Spleen (tissue), 11 donors: ENCODE measurements around the gene KCNC1. TPM values are rescaled to one million over a fixed set of nuclear protein-coding genes. Genes with fewer than 3 reads are reported as not detected.
A peak's percentile ranks its signal among the peaks of the same experiment; 100 is the strongest.

Source experiments
- DNase-seq: peaks from one replicate; pipeline ENCODE4 v3.0.0-alpha.2; 2020
- H3K27ac ChIP-seq, 8 donors: fragments of 200-600 bp; sonication (generic) in 7 of 8; 1 replicate in 4 of 8; 2 replicates in 4 of 8; pipeline versions ENCODE4 v1.5.0 to v1.8.0; 2016 to 2021; ENCODE audit warnings: inconsistent platforms in 4 of 8, mild to moderate bottlenecking in 4 of 8, moderate library complexity in 1 of 8
- H3K27me3 ChIP-seq, 7 donors: fragments of 200-600 bp; sonication (generic) in 6 of 7; replicated peaks in 1 of 7; 1 replicate in 4 of 7; 2 replicates in 3 of 7; pipeline versions ENCODE4 v1.5.0 to v1.8.0; 2016 to 2021; ENCODE audit warnings: inconsistent platforms in 3 of 7, mild to moderate bottlenecking in 1 of 7
- H3K36me3 ChIP-seq, 6 donors: fragments of 200-600 bp; sonication (generic) in 5 of 6; 1 replicate in 4 of 6; 2 replicates in 2 of 6; pipeline versions ENCODE4 v1.5.0 to v1.8.0; 2016 to 2021; ENCODE audit warnings: inconsistent platforms in 2 of 6
- H3K4me1 ChIP-seq, 6 donors: fragments of 200-600 bp; sonication (generic) in 5 of 6; 1 replicate in 3 of 6; 2 replicates in 3 of 6; pipeline versions ENCODE4 v1.5.0 to v1.8.0; 2016 to 2021; ENCODE audit warnings: inconsistent platforms in 3 of 6
- H3K4me3 ChIP-seq, 8 donors: fragments of 200-600 bp; sonication (generic) in 7 of 8; 1 replicate in 4 of 8; 2 replicates in 4 of 8; pipeline versions ENCODE4 v1.5.0 to v1.8.0; 2016 to 2021; ENCODE audit warnings: inconsistent platforms in 4 of 8, mild to moderate bottlenecking in 4 of 8, moderate library complexity in 2 of 8
- H3K9me3 ChIP-seq, 8 donors: fragments of 200-600 bp; sonication (generic) in 7 of 8; 1 replicate in 4 of 8; 2 replicates in 4 of 8; pipeline versions ENCODE4 v1.5.0 to v1.8.0; 2016 to 2021; ENCODE audit warnings: inconsistent platforms in 4 of 8
- POLR2A ChIP-seq, 3 donors: fragments of 450-650 bp; IDR thresholded peaks; one replicate each; pipeline ENCODE4 v1.5.1; 2017; ENCODE audit warnings: antibody characterized with exemption in 3 of 3, mild to moderate bottlenecking in 1 of 3
- POLR2AphosphoS5 ChIP-seq, 3 donors: sonication (generic); formaldehyde crosslinking; IDR thresholded peaks; one replicate each; pipeline ENCODE4 v1.5.1; 2017; ENCODE audit warnings: antibody characterized with exemption in 3 of 3
- WGBS, 5 donors: extraction: QIAGEN DNeasy Blood & Tissue Kit in 3 of 5; methylation state at CpG; one replicate each; pipeline versions ENCODE4 v1.1.5 to v1.1.7; 2013 to 2018; 5-methylcytosine and 5-hydroxymethylcytosine counted together
- intact Hi-C: fragments of 100-400 bp; cut with DNase I; formaldehyde crosslinking; loops from one replicate; pipeline ENCODE4 v1.15.0; 2023; ENCODE audit warnings: low total_unique reads
- polyA plus RNA-seq, 3 donors: library from polyadenylated mRNA; stranded (reverse); fragments of 200-250 nt; gene quantifications; one replicate each; pipeline ENCODE4 v1.2.1, GENCODE V29; 2013
- total RNA-seq, 7 donors: library from RNA; depleted of rRNA in 3 of 7; stranded (reverse); fragments of >200 nt in 3 of 7; fragmentation: NEBNext Ultra II Directional in 4 of 7; extraction: Animal tissue kit (Norgen Biotek cat#: 25700) in 4 of 7; gene quantifications; one replicate each; pipeline versions ENCODE4 v1.1.0 to v1.2.1, GENCODE V29; 2016 to 2021
- TF ChIP-seq, protein P1 (sequence below), 11 experiments: fragments of 200-600 bp in 7 of 11; fragments of 450-650 bp in 4 of 11; sonication (generic) in 4 of 11; IDR thresholded peaks in 8 of 11; conservative IDR thresholded peaks in 3 of 11; 1 replicate in 7 of 11; 2 replicates in 4 of 11; pipeline versions ENCODE4 v1.4.0 to v1.8.0; 2016 to 2021; ENCODE audit warnings: antibody characterized with exemption in 11 of 11, inconsistent platforms in 4 of 11, mild to moderate bottlenecking in 1 of 11
- donor health status: healthy with polysubstance abuse.
- donor health status: DM: no; HTN: no; CAD: no; lungs with moderate emphysema.
- donor health status: DM: no; HTN: no; CAD: no.
- donor health status: Bipolar disorder and iron deficiency.
- donor health status: healthy.
- donor health status: DM: no; HTN: no; CAD: no.
- donor health status: DM: yes; HTN: yes; CAD: no.

Gene KCNC1
- total and polyA plus RNA-seq, 10 donors, result not detected

DNA sequence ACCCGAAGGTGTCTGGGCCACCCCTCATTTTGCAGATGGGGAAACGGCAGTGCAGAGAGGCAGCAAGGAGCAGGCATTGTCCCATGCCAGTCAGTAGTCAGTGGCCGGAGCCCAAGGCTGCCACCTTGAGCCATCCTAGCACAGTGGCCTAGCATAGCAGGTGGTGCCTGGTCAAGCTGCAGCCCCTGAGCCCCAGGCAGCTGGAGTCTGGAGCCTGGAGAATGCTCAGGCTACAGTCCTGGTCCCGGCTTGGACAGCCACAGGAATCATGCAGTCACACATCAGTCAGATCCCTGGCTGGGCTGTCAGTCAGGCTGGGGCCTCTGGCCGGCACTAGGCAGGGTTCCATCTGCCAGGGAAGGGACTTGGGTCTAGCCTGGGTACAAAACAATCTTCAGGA is 18.6 kb downstream of the KCNC1 start:
- Histone ChIP-seq H3K4me3 (no peak overlapping the region), H3K27ac (no peak overlapping the region), H3K4me1 (no peaks in the 10 kb centered on the region), H3K36me3 (no peaks in the 10 kb centered on the region), H3K27me3 (peaks cover 0 to 29% (median 0%) of the 10 kb centered on the region in 7 donors), H3K9me3 (peaks cover 0 to under 1% (median 0%) of the 10 kb centered on the region in 8 donors)
- TF ChIP-seq, protein P1, sequence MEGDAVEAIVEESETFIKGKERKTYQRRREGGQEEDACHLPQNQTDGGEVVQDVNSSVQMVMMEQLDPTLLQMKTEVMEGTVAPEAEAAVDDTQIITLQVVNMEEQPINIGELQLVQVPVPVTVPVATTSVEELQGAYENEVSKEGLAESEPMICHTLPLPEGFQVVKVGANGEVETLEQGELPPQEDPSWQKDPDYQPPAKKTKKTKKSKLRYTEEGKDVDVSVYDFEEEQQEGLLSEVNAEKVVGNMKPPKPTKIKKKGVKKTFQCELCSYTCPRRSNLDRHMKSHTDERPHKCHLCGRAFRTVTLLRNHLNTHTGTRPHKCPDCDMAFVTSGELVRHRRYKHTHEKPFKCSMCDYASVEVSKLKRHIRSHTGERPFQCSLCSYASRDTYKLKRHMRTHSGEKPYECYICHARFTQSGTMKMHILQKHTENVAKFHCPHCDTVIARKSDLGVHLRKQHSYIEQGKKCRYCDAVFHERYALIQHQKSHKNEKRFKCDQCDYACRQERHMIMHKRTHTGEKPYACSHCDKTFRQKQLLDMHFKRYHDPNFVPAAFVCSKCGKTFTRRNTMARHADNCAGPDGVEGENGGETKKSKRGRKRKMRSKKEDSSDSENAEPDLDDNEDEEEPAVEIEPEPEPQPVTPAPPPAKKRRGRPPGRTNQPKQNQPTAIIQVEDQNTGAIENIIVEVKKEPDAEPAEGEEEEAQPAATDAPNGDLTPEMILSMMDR (IDR thresholded peaks at IDR 0.05 in 8 of 11, conservative IDR thresholded peaks at IDR 0.05 in 3 of 11), result no peak
- no peak for TF ChIP-seq POLR2A (IDR thresholded peaks at IDR 0.05)
- TF ChIP-seq POLR2AphosphoS5 (IDR thresholded peaks at IDR 0.05), result no peak
- WGBS, 5 donors, result 68 to 81% (median 75%) methylated on average over 4 to 5 of the region's 5 CpGs
- peak; percentile 56 for DNase-seq
- intact Hi-C loops, result no loop called here

GRCh38 chr11:17753641-17754040 is 19.1 kb downstream of the KCNC1 start:
- intact Hi-C loops, result no loop called here
- H3K4me1 ChIP-seq, result no peaks in the 10 kb centered on the region
- DNase-seq, result peak; percentile 50
- H3K4me3 ChIP-seq, result no peak overlapping the region
- H3K27me3 ChIP-seq, result peaks cover 0 to 27% (median 0%) of the 10 kb centered on the region in 7 donors
- H3K27ac ChIP-seq, result no peak overlapping the region
- peaks cover 0 to 5% (median 0%) of the 10 kb centered on the region in 8 donors for H3K9me3 ChIP-seq
- TF ChIP-seq POLR2A (IDR thresholded peaks at IDR 0.05) (no peak), POLR2AphosphoS5 (IDR thresholded peaks at IDR 0.05) (no peak)
- TF ChIP-seq, protein P1 (IDR thresholded peaks at IDR 0.05 in 8 of 11, conservative IDR thresholded peaks at IDR 0.05 in 3 of 11), result no peak
- WGBS, 5 donors, result 74 to 92% (median 78%) methylated on average over 10 of the region's 10 CpGs
- no peaks in the 10 kb centered on the region for H3K36me3 ChIP-seq

GRCh38 chr11:17755891-17756290 is 21.3 kb downstream of the KCNC1 start:
- TF ChIP-seq POLR2A (IDR thresholded peaks at IDR 0.05), result no peak
- no peak for TF ChIP-seq POLR2AphosphoS5 (IDR thresholded peaks at IDR 0.05)
- TF ChIP-seq, protein P1 (IDR thresholded peaks at IDR 0.05 in 8 of 11, conservative IDR thresholded peaks at IDR 0.05 in 3 of 11), result no peak
- Histone ChIP-seq H3K9me3 (peaks cover 0 to 9% (median 0%) of the 10 kb centered on the region in 8 donors), H3K27ac (no peak overlapping the region), H3K27me3 (peaks cover 0 to 23% (median 0%) of the 10 kb centered on the region in 7 donors), H3K4me1 (no peaks in the 10 kb centered on the region), H3K36me3 (no peaks in the 10 kb centered on the region), H3K4me3 (no peak overlapping the region)
- WGBS, 5 donors, result 63 to 93% (median 84%) methylated on average over 3 of the region's 3 CpGs
- intact Hi-C loops, result no loop called here
- DNase-seq, result no peak

DNA sequence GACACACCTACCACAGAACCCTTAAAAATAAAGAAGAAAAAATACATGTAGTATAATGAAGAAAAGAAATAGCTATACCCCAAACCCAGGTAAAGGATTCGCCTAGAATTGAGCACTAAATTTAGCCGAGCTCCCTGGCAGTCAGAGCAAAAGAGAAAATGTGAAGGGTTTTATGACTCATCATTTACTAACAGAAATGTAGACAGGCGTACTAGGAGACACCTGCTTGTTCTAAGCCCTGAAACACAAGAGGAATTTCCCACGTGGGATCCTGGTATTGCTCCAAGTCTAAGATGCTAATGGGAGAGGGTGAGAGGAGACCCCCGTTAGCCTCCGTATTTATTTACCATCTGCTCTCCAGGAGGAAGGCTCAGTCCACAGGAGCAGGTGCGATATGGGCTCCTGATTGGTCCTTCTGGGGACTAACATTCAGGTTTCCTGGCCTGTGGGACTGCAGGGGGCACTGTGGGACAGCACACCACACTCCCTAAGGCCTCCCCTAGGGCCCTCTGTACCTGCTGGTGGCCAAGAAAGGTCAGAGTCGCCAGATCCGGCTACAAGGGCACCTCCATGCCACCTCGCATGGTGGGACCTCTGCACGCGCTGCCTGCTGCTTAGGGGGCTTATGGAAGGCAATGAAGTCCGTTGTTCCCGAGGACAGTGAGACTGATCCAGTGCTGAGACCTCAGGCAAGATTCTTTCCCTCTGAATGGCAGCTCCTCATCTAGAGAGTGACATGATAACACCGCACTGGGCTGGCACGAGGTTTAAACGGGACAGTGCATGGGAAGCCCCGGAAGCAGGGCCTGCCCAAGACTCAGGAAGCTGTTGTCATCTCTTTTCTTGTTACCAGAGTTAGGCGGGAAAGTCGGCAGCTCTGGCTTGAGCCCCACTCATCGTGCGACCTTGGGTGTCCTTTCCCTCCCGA is 25.8 kb downstream of the KCNC1 start:
- TF ChIP-seq POLR2A (IDR thresholded peaks at IDR 0.05), result no peak
- TF ChIP-seq, protein P1 (IDR thresholded peaks at IDR 0.05 in 8 of 11, conservative IDR thresholded peaks at IDR 0.05 in 3 of 11), result peak in 9 of 11 experiments; percentile 19 to 63 (median 54)
- DNase-seq, result no peak

More for the DNA sequence above, 25.8 kb downstream of the KCNC1 start:
- WGBS, 5 donors, result 55 to 63% (median 59%) methylated on average over 13 to 23 of the region's 23 CpGs
- no peaks in the 10 kb centered on the region for H3K27me3 ChIP-seq
- no peak overlapping the region for H3K4me3 ChIP-seq
- H3K27ac ChIP-seq, result no peak overlapping the region
- no peaks in the 10 kb centered on the region for H3K4me1 ChIP-seq
- no peaks in the 10 kb centered on the region for H3K36me3 ChIP-seq
- H3K9me3 ChIP-seq, result peaks cover 0 to 9% (median 0%) of the 10 kb centered on the region in 8 donors
- intact Hi-C loops, result loop anchor here (2.0 kb wide), 1 partner anchor 218 kb away; no protein-coding TSS in a partner anchor
